ENCODE data around the gene CSPG4. TPM values are rescaled to one million over a fixed set of nuclear protein-coding genes. Genes with fewer than 3 reads are reported as not detected.
A peak's percentile ranks its signal among the peaks of the same experiment; 100 is the strongest.

The CSPG4 gene
- total and polyA plus RNA-seq, 10 of the 15 experiments (the other 5 are each of a cell fraction or from before 2014, with no cell fraction given) = 0.02 to 2.2 (median 0.76) TPM

DNA sequence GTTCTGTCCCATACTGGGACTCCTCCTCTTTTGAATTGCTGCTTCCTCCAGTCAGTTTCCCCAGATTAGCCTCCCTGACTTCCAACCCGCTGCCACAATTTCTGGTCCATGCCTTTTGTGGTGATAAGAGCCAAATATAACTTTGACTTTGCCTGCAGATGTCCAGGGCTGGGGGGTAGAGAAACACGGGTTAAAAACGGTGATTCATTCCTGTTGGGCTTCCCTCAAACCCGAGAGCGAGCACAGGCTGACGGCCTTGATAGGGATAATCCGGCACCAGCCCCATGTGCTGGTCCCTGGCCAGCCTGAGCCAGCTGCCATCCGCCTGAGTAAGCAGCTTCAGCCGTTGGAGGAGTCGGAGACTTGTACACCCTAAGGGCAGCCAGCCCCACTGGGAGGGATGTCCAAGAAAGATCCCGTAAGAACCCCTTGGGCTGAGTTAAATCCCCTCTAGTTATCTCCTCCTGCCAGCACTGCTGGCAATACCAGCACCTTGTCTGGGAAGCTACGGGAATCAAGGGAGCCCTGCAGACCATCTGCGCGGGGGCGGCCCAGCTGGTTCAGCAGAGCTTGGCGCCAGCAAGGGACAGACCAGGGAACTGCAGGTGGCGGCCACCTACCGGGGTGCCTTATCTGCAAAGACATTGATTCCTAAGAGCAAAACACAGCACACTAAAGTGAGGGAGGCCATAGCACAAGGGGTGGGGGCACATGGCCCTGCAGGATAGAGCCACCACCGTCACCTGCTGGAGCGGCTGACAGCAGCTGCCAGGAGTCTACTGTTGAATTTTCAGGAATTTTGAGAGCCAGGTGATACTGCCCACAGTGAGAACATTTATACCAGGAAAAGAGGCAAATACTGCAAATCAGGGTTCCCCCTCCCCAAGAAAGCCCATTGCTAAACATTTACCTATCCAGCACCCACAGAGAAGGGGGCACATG lies 18.1 kb downstream of the CSPG4 start:
- ChIA-PET RAD21 (ENCODE audit: unreplicated experiment) (interaction anchor here (1.2 to 1.6 kb wide), 4 partner anchors 23 to 243 kb away, joined by 3 to 6 read pairs (median 3); partner anchors contain the start of gene SIN3A), SMC1A (ENCODE audit: uncharacterized antibody, unreplicated experiment) (interaction anchor here (0.9 to 2.7 kb wide), 2 partner anchors 29 to 115 kb away, joined by 3 to 11 read pairs; partner anchors contain the start of gene PTPN9), CTCF (interaction anchor here (1.4 to 2.1 kb wide), 4 partner anchors 9 to 108 kb away, joined by 3 to 12 read pairs (median 6); a partner anchor contains a TSS), POLR2A (interaction anchor here (0.6 to 1.0 kb wide), 2 partner anchors 30 to 566 kb away, joined by 3 read pairs; no protein-coding TSS in a partner anchor)
- in situ Hi-C loops (cut with MboI) = no loop called here
- FAIRE-seq (no peak), DNase-seq (ENCODE audit: low read depth, low spot score) (no peak), ATAC-seq (no peak)
- H3K27me3 ChIP-seq (replicated peaks in 1 of 2; ENCODE audit: control insufficient read depth in 2 of 2, insufficient read depth in 2 of 2, low read length in 1 of 2) = no peaks in the 10 kb centered on the region
- H3K4me2 ChIP-seq (ENCODE audit: control insufficient read depth, insufficient read depth) = peak overlapping the region; percentile 50
- intact Hi-C loops (cut with micrococcal nuclease; ENCODE audit: unreplicated experiment) = no loop called here
- BruUV-seq (replicated peaks) = no TSS peak
- no peaks in the 10 kb centered on the region for H3K36me3 ChIP-seq (ENCODE audit: control insufficient read depth in 2 of 2, insufficient read depth in 2 of 2, low read length in 1 of 2)
- 88% methylated on average over 20 of the region's 20 CpGs for WGBS (ENCODE audit: insufficient coverage, insufficient replicate concordance, low lambda C conversion rate, missing lambda C conversion rate)
- peak overlapping the region; percentile 77 for H2AFZ ChIP-seq (ENCODE audit: control insufficient read depth, low read depth, low read length)
- no peaks in the 10 kb centered on the region for H3K79me2 ChIP-seq (ENCODE audit: control insufficient read depth, insufficient read depth, low read length)
- H3K9me3 ChIP-seq (replicated peaks; ENCODE audit: control insufficient read depth, insufficient read depth, low read length) = no peaks in the 10 kb centered on the region
- peak overlapping the region; percentile 70 for H3K27ac ChIP-seq (ENCODE audit: control insufficient read depth, insufficient read depth)
- H4K20me1 ChIP-seq (ENCODE audit: control insufficient read depth, insufficient read depth) = no peaks in the 10 kb centered on the region
- H3K4me1 ChIP-seq (ENCODE audit: control insufficient read depth, insufficient read depth, low read length) = peaks cover 38% of the 10 kb centered on the region
- no peak overlapping the region for H3K4me3 ChIP-seq
- 0 out of 2 replicates have a peak overlapping the region, but pooled peaks have one; percentile 15 for H3K9ac ChIP-seq (ENCODE audit: control insufficient read depth, insufficient read depth, low read length)
- TF ChIP-seq SUPT20H (IDR thresholded peaks at IDR 0.05; ENCODE audit: borderline replicate concordance, control insufficient read depth, low read depth, low read length) = no peak
- TF ChIP-seq, protein P1, sequence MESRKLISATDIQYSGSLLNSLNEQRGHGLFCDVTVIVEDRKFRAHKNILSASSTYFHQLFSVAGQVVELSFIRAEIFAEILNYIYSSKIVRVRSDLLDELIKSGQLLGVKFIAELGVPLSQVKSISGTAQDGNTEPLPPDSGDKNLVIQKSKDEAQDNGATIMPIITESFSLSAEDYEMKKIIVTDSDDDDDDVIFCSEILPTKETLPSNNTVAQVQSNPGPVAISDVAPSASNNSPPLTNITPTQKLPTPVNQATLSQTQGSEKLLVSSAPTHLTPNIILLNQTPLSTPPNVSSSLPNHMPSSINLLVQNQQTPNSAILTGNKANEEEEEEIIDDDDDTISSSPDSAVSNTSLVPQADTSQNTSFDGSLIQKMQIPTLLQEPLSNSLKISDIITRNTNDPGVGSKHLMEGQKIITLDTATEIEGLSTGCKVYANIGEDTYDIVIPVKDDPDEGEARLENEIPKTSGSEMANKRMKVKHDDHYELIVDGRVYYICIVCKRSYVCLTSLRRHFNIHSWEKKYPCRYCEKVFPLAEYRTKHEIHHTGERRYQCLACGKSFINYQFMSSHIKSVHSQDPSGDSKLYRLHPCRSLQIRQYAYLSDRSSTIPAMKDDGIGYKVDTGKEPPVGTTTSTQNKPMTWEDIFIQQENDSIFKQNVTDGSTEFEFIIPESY (IDR thresholded peaks at IDR 0.05) = no peak
- no peak for TF ChIP-seq CEBPB (IDR thresholded peaks at IDR 0.05; ENCODE audit: borderline replicate concordance in 1 of 2, low read depth in 2 of 2, low read length in 2 of 2)
- TF ChIP-seq LARP7 (IDR thresholded peaks at IDR 0.05) = no peak
- TF ChIP-seq BACH1 (IDR thresholded peaks at IDR 0.05; ENCODE audit: borderline replicate concordance) = no peak
- TF ChIP-seq, protein P2, sequence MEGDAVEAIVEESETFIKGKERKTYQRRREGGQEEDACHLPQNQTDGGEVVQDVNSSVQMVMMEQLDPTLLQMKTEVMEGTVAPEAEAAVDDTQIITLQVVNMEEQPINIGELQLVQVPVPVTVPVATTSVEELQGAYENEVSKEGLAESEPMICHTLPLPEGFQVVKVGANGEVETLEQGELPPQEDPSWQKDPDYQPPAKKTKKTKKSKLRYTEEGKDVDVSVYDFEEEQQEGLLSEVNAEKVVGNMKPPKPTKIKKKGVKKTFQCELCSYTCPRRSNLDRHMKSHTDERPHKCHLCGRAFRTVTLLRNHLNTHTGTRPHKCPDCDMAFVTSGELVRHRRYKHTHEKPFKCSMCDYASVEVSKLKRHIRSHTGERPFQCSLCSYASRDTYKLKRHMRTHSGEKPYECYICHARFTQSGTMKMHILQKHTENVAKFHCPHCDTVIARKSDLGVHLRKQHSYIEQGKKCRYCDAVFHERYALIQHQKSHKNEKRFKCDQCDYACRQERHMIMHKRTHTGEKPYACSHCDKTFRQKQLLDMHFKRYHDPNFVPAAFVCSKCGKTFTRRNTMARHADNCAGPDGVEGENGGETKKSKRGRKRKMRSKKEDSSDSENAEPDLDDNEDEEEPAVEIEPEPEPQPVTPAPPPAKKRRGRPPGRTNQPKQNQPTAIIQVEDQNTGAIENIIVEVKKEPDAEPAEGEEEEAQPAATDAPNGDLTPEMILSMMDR (IDR thresholded peaks at IDR 0.05 in 2 of 3, conservative IDR thresholded peaks at IDR 0.05 in 1 of 3; ENCODE audit: control insufficient read depth in 2 of 3, extremely low read depth in 1 of 3, insufficient read depth in 1 of 3, low read depth in 3 of 3, low read length in 3 of 3) = peak in 2 of 3 experiments; percentile 25 to 55; a peak in 4 of 6 replicates
- TF ChIP-seq SREBF2 (IDR thresholded peaks at IDR 0.05; ENCODE audit: low read length) = no peak
- TF ChIP-seq, protein P3, sequence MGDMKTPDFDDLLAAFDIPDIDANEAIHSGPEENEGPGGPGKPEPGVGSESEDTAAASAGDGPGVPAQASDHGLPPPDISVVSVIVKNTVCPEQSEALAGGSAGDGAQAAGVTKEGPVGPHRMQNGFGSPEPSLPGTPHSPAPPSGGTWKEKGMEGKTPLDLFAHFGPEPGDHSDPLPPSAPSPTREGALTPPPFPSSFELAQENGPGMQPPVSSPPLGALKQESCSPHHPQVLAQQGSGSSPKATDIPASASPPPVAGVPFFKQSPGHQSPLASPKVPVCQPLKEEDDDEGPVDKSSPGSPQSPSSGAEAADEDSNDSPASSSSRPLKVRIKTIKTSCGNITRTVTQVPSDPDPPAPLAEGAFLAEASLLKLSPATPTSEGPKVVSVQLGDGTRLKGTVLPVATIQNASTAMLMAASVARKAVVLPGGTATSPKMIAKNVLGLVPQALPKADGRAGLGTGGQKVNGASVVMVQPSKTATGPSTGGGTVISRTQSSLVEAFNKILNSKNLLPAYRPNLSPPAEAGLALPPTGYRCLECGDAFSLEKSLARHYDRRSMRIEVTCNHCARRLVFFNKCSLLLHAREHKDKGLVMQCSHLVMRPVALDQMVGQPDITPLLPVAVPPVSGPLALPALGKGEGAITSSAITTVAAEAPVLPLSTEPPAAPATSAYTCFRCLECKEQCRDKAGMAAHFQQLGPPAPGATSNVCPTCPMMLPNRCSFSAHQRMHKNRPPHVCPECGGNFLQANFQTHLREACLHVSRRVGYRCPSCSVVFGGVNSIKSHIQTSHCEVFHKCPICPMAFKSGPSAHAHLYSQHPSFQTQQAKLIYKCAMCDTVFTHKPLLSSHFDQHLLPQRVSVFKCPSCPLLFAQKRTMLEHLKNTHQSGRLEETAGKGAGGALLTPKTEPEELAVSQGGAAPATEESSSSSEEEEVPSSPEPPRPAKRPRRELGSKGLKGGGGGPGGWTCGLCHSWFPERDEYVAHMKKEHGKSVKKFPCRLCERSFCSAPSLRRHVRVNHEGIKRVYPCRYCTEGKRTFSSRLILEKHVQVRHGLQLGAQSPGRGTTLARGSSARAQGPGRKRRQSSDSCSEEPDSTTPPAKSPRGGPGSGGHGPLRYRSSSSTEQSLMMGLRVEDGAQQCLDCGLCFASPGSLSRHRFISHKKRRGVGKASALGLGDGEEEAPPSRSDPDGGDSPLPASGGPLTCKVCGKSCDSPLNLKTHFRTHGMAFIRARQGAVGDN (IDR thresholded peaks at IDR 0.05) = no peak
- no peak for TF ChIP-seq STAT1 (conservative IDR thresholded peaks at IDR 0.05)
- no peak for TF ChIP-seq MEF2B (IDR thresholded peaks at IDR 0.05; ENCODE audit: partially characterized antibody, poor library complexity, severe bottlenecking)
- TF ChIP-seq EED (IDR thresholded peaks at IDR 0.05; ENCODE audit: low read depth) = peak; percentile 42; the same call in 1 of the 2 replicates
- TF ChIP-seq ETV6 (conservative IDR thresholded peaks at IDR 0.05 in 1 of 2, IDR thresholded peaks at IDR 0.05 in 1 of 2; ENCODE audit: borderline replicate concordance in 1 of 2, low read depth in 1 of 2) = no peak
- no peak for TF ChIP-seq NFYB (IDR thresholded peaks at IDR 0.05; ENCODE audit: insufficient read depth, low read depth, low read length)
